Measurements from ENCODE around the gene MDM4. TPM values are rescaled to one million over a fixed set of nuclear protein-coding genes. Genes with fewer than 3 reads are reported as not detected.
"Not testable (repeated sequence)": the region's sequence is repeated elsewhere in the genome, so short reads cannot be mapped to it uniquely, and the experiment has no call there.

Gene MDM4
- total RNA-seq, 2 donors from 2014 or later, result 72.9 to 125 TPM

DNA sequence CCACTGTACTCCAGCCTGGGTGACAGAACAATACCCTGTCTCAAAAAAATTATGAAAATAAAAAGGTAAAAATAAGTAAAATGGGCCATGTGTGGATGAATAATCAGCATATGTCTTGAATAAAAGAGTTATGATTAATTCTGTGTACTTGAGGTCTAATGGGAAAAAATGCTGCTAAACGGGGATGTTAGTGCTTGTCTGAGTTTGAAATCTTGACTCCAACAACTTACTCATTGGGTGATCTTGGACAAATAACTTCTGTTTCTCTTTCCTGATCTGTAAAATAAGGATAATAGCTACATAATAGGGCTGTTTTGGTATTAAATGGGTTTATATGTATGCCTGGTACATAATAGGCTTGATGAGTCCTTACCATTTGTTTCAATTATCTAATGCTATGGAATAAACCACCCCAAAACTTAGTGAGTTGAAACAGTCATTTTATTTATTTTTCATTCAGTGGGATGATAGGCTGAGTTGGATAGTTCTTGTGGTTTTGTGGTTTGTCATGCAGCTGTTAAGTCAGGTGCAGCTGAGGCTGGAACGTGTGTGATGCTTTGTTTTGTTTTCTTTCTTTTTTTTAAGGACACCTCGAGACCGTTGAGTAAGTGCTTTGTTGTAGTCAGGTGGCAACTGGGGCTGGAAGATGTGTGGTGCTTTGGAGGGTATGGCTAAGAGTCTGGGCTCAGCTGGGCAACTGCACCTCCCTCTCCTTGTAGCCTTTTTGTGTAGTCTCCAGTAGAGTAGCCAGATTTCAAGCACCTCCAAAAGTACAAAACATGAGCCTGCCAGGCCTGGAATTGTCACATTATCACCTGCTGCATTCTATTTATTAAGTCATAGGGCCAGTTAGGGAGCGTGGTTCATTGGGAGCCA, 4.9 kb downstream of the MDM4 start:
- TF ChIP-seq, protein P1, sequence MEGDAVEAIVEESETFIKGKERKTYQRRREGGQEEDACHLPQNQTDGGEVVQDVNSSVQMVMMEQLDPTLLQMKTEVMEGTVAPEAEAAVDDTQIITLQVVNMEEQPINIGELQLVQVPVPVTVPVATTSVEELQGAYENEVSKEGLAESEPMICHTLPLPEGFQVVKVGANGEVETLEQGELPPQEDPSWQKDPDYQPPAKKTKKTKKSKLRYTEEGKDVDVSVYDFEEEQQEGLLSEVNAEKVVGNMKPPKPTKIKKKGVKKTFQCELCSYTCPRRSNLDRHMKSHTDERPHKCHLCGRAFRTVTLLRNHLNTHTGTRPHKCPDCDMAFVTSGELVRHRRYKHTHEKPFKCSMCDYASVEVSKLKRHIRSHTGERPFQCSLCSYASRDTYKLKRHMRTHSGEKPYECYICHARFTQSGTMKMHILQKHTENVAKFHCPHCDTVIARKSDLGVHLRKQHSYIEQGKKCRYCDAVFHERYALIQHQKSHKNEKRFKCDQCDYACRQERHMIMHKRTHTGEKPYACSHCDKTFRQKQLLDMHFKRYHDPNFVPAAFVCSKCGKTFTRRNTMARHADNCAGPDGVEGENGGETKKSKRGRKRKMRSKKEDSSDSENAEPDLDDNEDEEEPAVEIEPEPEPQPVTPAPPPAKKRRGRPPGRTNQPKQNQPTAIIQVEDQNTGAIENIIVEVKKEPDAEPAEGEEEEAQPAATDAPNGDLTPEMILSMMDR (IDR thresholded peaks at IDR 0.05), result no peak
- TF ChIP-seq POLR2A (IDR thresholded peaks at IDR 0.05), result no peak
- DNase-seq (no peak), ATAC-seq (no peak)
- Histone ChIP-seq H3K36me3 (replicated peaks in 1 of 2; ENCODE audit: insufficient read depth in 1 of 2, low read depth in 2 of 2) (no peaks in the 10 kb centered on the region), H3K4me3 (no peak overlapping the region), H3K4me1 (peaks cover 40% of the 10 kb centered on the region), H3K9me3 (no peaks in the 10 kb centered on the region), H3K27ac (peak overlapping the region in 1 of 4 donors; percentile 4), H3K27me3 (no peaks in the 10 kb centered on the region)
- intact Hi-C loops (cut with DNase I), result no loop called here
- 40 to 64% methylated on average over 5 of the region's 5 CpGs for WGBS, 2 donors

DNA sequence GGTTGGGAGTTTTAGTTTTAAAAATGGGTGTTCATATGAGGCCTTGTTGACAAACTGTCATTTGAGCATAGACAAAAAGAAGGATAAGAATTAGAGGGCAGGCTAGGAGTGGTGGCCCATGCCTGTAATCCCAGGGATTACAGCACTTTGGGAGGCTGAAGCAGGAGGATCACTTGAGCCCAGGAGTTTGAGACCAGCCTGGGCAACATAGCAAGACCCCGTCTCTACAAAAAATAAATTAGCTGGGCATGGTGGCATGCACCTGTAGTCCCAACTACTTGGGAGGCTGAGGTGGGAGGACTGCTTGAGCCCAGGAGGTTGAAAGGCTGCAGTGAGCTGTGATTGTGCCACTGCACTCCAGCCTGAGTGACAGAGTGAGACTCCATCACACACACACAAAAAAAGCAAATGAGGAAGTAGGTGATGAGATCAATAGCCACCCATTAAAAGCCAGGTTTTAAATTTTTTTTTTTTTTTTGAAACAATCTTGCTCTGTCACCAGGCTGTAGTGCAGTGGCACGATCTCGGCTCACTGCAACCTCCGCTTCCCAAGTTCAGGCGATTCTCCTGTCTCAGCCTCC, 5.8 kb downstream of the MDM4 start:
- DNase-seq; H3K4me3 ChIP-seq; ATAC-seq; intact Hi-C loops (cut with DNase I); H3K9me3 ChIP-seq; H3K27me3 ChIP-seq; H3K36me3 ChIP-seq (replicated peaks in 1 of 2; ENCODE audit: insufficient read depth in 1 of 2, low read depth in 2 of 2); H3K27ac ChIP-seq: not testable (repeated sequence)
- H3K4me1 ChIP-seq, result peaks cover 38% of the 10 kb centered on the region
- WGBS, 2 donors, result 77 to 83% methylated on average over 5 of the region's 5 CpGs

DNA sequence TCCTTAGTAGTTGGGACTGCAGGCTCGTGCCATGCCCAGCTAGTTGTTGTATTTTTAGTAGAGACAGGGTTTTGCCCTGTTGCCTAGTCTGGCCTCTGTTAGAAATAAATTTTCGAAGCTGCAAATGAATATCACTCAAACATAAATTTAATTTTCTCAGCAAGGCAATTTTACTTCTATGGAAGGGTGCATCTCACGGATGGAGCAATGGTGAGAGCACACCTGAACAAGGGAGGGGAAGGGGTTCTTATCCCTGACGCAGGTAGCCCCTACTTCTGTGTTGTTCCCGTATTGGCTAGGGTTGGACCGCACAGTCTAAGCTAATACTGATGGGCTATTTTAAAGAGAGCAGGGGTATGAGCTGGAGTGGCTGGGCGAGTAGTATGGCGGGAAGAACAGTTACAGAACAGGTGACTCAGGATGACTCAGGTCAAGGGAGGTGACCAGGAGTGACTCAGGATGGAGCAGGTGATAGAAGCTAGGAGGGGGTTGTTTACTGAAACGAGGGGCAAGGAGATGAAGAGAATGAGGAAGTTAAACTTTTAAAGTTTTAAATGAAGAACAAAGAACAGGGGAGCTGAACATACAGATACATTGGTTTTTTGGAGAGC, 7.5 kb downstream of the MDM4 start:
- Histone ChIP-seq H3K4me3 (no peak overlapping the region), H3K36me3 (replicated peaks in 1 of 2; ENCODE audit: insufficient read depth in 1 of 2, low read depth in 2 of 2) (peaks cover 4 to 13% of the 10 kb centered on the region in 2 donors), H3K9me3 (no peaks in the 10 kb centered on the region), H3K4me1 (peaks cover 23% of the 10 kb centered on the region), H3K27me3 (no peaks in the 10 kb centered on the region), H3K27ac (no peak overlapping the region)
- TF ChIP-seq POLR2A (IDR thresholded peaks at IDR 0.05), result no peak
- TF ChIP-seq, protein P1 (IDR thresholded peaks at IDR 0.05), result no peak
- DNase-seq, result peak in 1 of 4 donors; percentile 28
- peak; percentile 21 for ATAC-seq
- intact Hi-C loops (cut with DNase I), result no loop called here
- WGBS, 2 donors, result 89 to 90% methylated on average over 9 of the region's 9 CpGs

DNA sequence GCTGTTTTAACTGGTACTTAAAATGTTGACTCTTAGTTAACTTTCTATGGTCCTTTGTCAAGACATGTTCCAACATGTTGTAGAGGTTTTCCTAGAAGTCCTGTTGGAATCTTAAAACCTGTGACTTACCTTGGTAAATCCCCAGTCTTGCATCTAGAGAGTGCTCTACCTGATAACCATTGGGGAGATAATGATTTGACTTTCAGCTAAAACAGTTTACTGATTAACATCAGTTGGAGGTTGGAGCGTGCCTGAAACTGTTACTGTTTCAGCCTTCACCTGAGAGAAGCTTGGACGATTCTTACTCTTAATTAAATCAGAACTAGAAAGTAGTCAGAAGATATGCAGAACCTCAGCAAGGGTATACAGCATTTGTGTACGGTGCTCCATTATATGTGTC, 8.8 kb downstream of the MDM4 start:
- no peaks in the 10 kb centered on the region for H3K9me3 ChIP-seq
- H3K4me1 ChIP-seq, result peaks cover 21% of the 10 kb centered on the region
- TF ChIP-seq, protein P1 (IDR thresholded peaks at IDR 0.05), result no peak
- no peaks in the 10 kb centered on the region for H3K27me3 ChIP-seq
- DNase-seq, result no peak
- H3K27ac ChIP-seq, result no peak overlapping the region
- intact Hi-C loops (cut with DNase I), result no loop called here
- no peak overlapping the region for H3K4me3 ChIP-seq
- peaks cover 12 to 20% of the 10 kb centered on the region in 2 donors for H3K36me3 ChIP-seq (replicated peaks in 1 of 2; ENCODE audit: insufficient read depth in 1 of 2, low read depth in 2 of 2)
- no peak for ATAC-seq
- 58 to 70% methylated on average over 3 of the region's 3 CpGs for WGBS, 2 donors

DNA sequence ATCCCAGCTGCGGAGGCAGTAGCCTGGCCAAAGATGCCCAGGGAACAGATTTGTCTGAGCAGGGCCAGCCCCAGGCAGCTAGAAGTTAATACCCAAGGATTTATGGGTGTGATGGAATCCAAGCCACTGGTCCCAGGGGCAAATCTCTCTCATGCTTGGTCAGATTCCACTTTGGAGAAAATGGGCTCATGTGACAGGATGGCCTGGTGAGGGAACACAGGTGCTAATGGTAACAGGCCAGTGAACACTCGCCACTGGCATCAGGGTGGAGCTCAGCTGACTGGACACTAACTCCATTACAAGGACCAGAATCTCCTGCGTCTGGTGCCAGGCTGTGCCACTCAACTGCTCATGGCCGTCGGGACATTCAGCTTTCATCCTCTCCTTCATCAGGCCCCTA, 12.0 kb downstream of the MDM4 start:
- ATAC-seq, result no peak
- H3K4me1 ChIP-seq, result peaks cover 22% of the 10 kb centered on the region
- no peak for DNase-seq
- 96 to 100% methylated on average over 1 to 5 of the region's 5 CpGs for WGBS, 2 donors
- H3K27ac ChIP-seq, result no peak overlapping the region
- H3K27me3 ChIP-seq, result no peaks in the 10 kb centered on the region
- H3K9me3 ChIP-seq, result no peaks in the 10 kb centered on the region
- no peak overlapping the region for H3K4me3 ChIP-seq
- TF ChIP-seq, protein P1 (IDR thresholded peaks at IDR 0.05), result no peak
- no peak for TF ChIP-seq POLR2A (IDR thresholded peaks at IDR 0.05)
- intact Hi-C loops (cut with DNase I), result no loop called here
- H3K36me3 ChIP-seq (replicated peaks in 1 of 2; ENCODE audit: insufficient read depth in 1 of 2, low read depth in 2 of 2), result peaks cover 12 to 31% of the 10 kb centered on the region in 2 donors

Data from body of pancreas (tissue), 4 donors.